GM23338 (cell line): ENCODE data around the gene RCAN1. TPM values are rescaled to one million over a fixed set of nuclear protein-coding genes. Genes with fewer than 3 reads are reported as not detected.
A peak's percentile ranks its signal among the peaks of the same experiment; 100 is the strongest.

Source experiments
- ATAC-seq: fragments of 200-7000 bp; cut with Tn5 transposase; 3 replicates; pipeline ENCODE4 v1.9.1; 2020
- DNase-seq: peaks from one replicate; pipeline ENCODE4 v3.0.0-alpha.2; 2015; ENCODE audit warnings: low spot score
- H2AFZ ChIP-seq: fragments of 200-600 bp; sonication (generic); 2 replicates; pipeline ENCODE4 v1.8.0; 2016; ENCODE audit warnings: antibody characterized with exemption, mild to moderate bottlenecking, moderate library complexity
- H3F3A ChIP-seq: fragments of 200-600 bp; sonication (generic); replicated peaks from 2 replicates; pipeline ENCODE4 v1.8.0; 2017; ENCODE audit warnings: antibody characterized with exemption, mixed run types, low read depth
- H3K27ac ChIP-seq: fragments of 200-600 bp; sonication (generic); 2 replicates; pipeline ENCODE4 v1.6.1; 2016; ENCODE audit warnings: low read depth
- H3K27me3 ChIP-seq: fragments of 200-600 bp; sonication (generic); 2 replicates; pipeline ENCODE4 v1.8.0; 2016; ENCODE audit warnings: mild to moderate bottlenecking, mixed run types, moderate library complexity; ENCODE audit not compliant: insufficient read depth
- H3K36me3 ChIP-seq: fragments of 200-600 bp; sonication (generic); 2 replicates; pipeline ENCODE4 v1.8.0; 2016; ENCODE audit warnings: mild to moderate bottlenecking; ENCODE audit not compliant: insufficient read depth
- H3K4me1 ChIP-seq: fragments of 200-600 bp; sonication (generic); 2 replicates; pipeline ENCODE4 v1.8.0; 2016; ENCODE audit warnings: mild to moderate bottlenecking, moderate library complexity; ENCODE audit not compliant: insufficient read depth
- H3K4me2 ChIP-seq: fragments of 200-600 bp; sonication (generic); 2 replicates; pipeline ENCODE4 v1.7.1; 2017; ENCODE audit warnings: mixed run types
- H3K4me3 ChIP-seq: fragments of 200-600 bp; sonication (generic); 2 replicates; pipeline ENCODE4 v1.6.1; 2016; ENCODE audit warnings: mixed run types
- H3K79me2 ChIP-seq: fragments of 200-600 bp; sonication (generic); replicated peaks from 2 replicates; pipeline ENCODE4 v1.8.0; 2017; ENCODE audit warnings: mild to moderate bottlenecking; ENCODE audit not compliant: insufficient read depth
- H3K9me2 ChIP-seq: fragments of 200-600 bp; sonication (generic); 2 replicates; pipeline ENCODE4 v1.8.0; 2017; ENCODE audit not compliant: insufficient read depth
- H4K20me1 ChIP-seq: fragments of 200-600 bp; sonication (generic); replicated peaks from 2 replicates; pipeline ENCODE4 v1.8.0; 2017; ENCODE audit warnings: mild to moderate bottlenecking; ENCODE audit not compliant: insufficient read depth
- H3K27ac Mint-ChIP-seq: 2 replicates; pipeline ENCODE4 v1.8.0; 2020; ENCODE audit warnings: inconsistent platforms, mild to moderate bottlenecking, moderate library complexity, mixed read lengths
- H3K27me3 Mint-ChIP-seq: 3 replicates; pipeline ENCODE4 v1.8.0; 2022; ENCODE audit warnings: low read depth, mild to moderate bottlenecking, moderate library complexity, mixed read lengths, inconsistent platforms; ENCODE audit not compliant: insufficient read depth, poor library complexity
- H3K36me3 Mint-ChIP-seq: 3 replicates; pipeline ENCODE4 v1.8.0; 2021; ENCODE audit warnings: low read depth, mild to moderate bottlenecking, inconsistent platforms, moderate library complexity, mixed read lengths
- H3K4me1 Mint-ChIP-seq: 3 replicates; pipeline ENCODE4 v1.8.0; 2020; ENCODE audit warnings: mild to moderate bottlenecking, inconsistent platforms, mixed read lengths
- H3K4me3 Mint-ChIP-seq: 3 replicates; pipeline ENCODE4 v1.8.0; 2021; ENCODE audit warnings: moderate library complexity, mild to moderate bottlenecking, inconsistent platforms, mixed read lengths
- H3K9me3 Mint-ChIP-seq: 3 replicates; pipeline ENCODE4 v1.8.0; 2020; ENCODE audit warnings: moderate library complexity, mild to moderate bottlenecking, inconsistent platforms, mixed read lengths
- CREB1 ChIP-seq: fragments of 250-450 bp; sonication (Bioruptor Pico); IDR thresholded peaks from 2 replicates; pipeline ENCODE4 v1.5.0; 2020; ENCODE audit warnings: low read depth, mild to moderate bottlenecking, moderate library complexity
- CTCF ChIP-seq, 2 experiments: fragments of 200-600 bp in 1 of 2; sonication (generic) in 1 of 2; conservative IDR thresholded peaks; 2 replicates each; pipeline versions ENCODE4 v1.5.1 to v1.6.1; 2016 to 2017; ENCODE audit warnings: antibody characterized with exemption in 2 of 2, low read depth in 2 of 2, mild to moderate bottlenecking in 2 of 2, moderate library complexity in 1 of 2
- ETS1 ChIP-seq: IDR thresholded peaks from 2 replicates; pipeline ENCODE4 v1.6.1; 2016; ENCODE audit warnings: antibody characterized with exemption
- EZH2 ChIP-seq: fragments of 200-600 bp; sonication (generic); IDR thresholded peaks from one replicate; pipeline ENCODE4 v1.8.0; 2017; ENCODE audit warnings: antibody characterized with exemption, mild to moderate bottlenecking, low read depth; ENCODE audit not compliant: unreplicated experiment
- EZH2phosphoT487 ChIP-seq: fragments of 200-600 bp; sonication (generic); IDR thresholded peaks from one replicate; pipeline ENCODE4 v1.8.1; 2018; ENCODE audit warnings: antibody characterized with exemption; ENCODE audit not compliant: unreplicated experiment
- JUNB ChIP-seq: IDR thresholded peaks from one replicate; pipeline ENCODE4 v1.6.1; 2016; ENCODE audit warnings: antibody characterized with exemption; ENCODE audit not compliant: unreplicated experiment
- NANOG ChIP-seq: IDR thresholded peaks from 2 replicates; pipeline ENCODE4 v1.6.1; 2016; ENCODE audit warnings: antibody characterized with exemption, borderline replicate concordance
- POLR2AphosphoS5 ChIP-seq: IDR thresholded peaks from 2 replicates; pipeline ENCODE4 v1.6.1; 2016; ENCODE audit warnings: antibody characterized with exemption, low read depth
- REST ChIP-seq: IDR thresholded peaks from one replicate; pipeline ENCODE4 v1.6.1; 2018; ENCODE audit warnings: antibody characterized with exemption; ENCODE audit not compliant: unreplicated experiment
- STAT1 ChIP-seq: IDR thresholded peaks from one replicate; pipeline ENCODE4 v1.6.1; 2016; ENCODE audit warnings: antibody characterized with exemption; ENCODE audit not compliant: unreplicated experiment
- ZNF114 ChIP-seq: fragments of 250-450 bp; sonication (Bioruptor Pico); IDR thresholded peaks from 2 replicates; pipeline ENCODE4 v1.5.0; 2020; ENCODE audit warnings: mild to moderate bottlenecking, moderate library complexity
- ZNF331 ChIP-seq: fragments of 250-450 bp; sonication (Bioruptor Pico); IDR thresholded peaks from 2 replicates; pipeline ENCODE4 v1.5.0; 2020; ENCODE audit warnings: low read depth, mild to moderate bottlenecking, moderate library complexity
- ZNF462 ChIP-seq: fragments of 250-450 bp; sonication (Bioruptor Pico); IDR thresholded peaks from 2 replicates; pipeline ENCODE4 v1.5.0; 2020; ENCODE audit warnings: mild to moderate bottlenecking, moderate library complexity
- polyA plus RNA-seq: library from polyadenylated mRNA; unstranded; fragments of >200 nt; fragmentation: Nextera tagmentation; extraction: Ambion mirVana; gene quantifications from 2 replicates; pipeline ENCODE4 v1.2.1, GENCODE V29; 2016
- total RNA-seq: library from RNA; depleted of rRNA; stranded (reverse); fragments of >200 nt; shearing (Covaris generic); gene quantifications from 2 replicates; pipeline ENCODE4 v1.2.3, GENCODE V29; 2014

RCAN1 gene
- total and polyA plus RNA-seq, 2 experiments from 2014 or later = 3.7 to 5.2 TPM

GRCh38 chr21:34615487-34615814 is 538 bp upstream of the RCAN1 start:
- Histone ChIP-seq H3K27me3 (peaks cover 29% of the 10 kb centered on the region), H3F3A (no peaks in the 10 kb centered on the region), H3K79me2 (no peaks in the 10 kb centered on the region), H3K4me3 (peak overlapping the region; percentile 63), H3K27ac (no peak overlapping the region), H3K36me3 (no peaks in the 10 kb centered on the region), H2AFZ (peak overlapping the region; percentile 89; the same call in 1 of the 2 replicates), H3K4me2 (peak overlapping the region; percentile 77), H3K4me1 (0 out of 2 replicates have a peak, but pooled peaks cover 6% of the 10 kb centered on the region), H3K9me2 (no peaks in the 10 kb centered on the region), H4K20me1 (no peaks in the 10 kb centered on the region; the same call in 1 of the 2 replicates)
- ATAC-seq = no peak
- DNase-seq = no peak
- Mint-ChIP-seq H3K36me3 (no peaks in the 10 kb centered on the region), H3K4me3 (peak overlapping the region; percentile 73), H3K9me3 (no peaks in the 10 kb centered on the region), H3K27ac (no peak overlapping the region), H3K4me1 (peaks cover 10% of the 10 kb centered on the region; the same call in 2 of the 3 replicates), H3K27me3 (peaks cover 26% of the 10 kb centered on the region)
- TF ChIP-seq CREB1 (no peak), ZNF114 (CRISPR knock-in tag) (no peak), REST (no peak), NANOG (no peak), ZNF331 (CRISPR knock-in tag) (no peak), JUNB (no peak), ZNF462 (no peak), ETS1 (no peak), POLR2AphosphoS5 (no peak), CTCF (conservative IDR thresholded peaks at IDR 0.05; ENCODE audit: low read depth in 2 of 2) (no peak), EZH2phosphoT487 (no peak), EZH2 (no peak), STAT1 (no peak)
